CD4-positive, alpha-beta T cell treated with Interleukin-17A for 4 hours (primary cell): ENCODE results near the gene ABHD11.
"Not testable (repeated sequence)": the region's sequence is repeated elsewhere in the genome, so short reads cannot be mapped to it uniquely, and the experiment has no call there.

ENCODE experiments used
- DNase-seq: peaks from one replicate; pipeline ENCODE4 v3.0.0-alpha.2; 2020; ENCODE audit warnings: mixed read lengths

Gene ABHD11

DNA sequence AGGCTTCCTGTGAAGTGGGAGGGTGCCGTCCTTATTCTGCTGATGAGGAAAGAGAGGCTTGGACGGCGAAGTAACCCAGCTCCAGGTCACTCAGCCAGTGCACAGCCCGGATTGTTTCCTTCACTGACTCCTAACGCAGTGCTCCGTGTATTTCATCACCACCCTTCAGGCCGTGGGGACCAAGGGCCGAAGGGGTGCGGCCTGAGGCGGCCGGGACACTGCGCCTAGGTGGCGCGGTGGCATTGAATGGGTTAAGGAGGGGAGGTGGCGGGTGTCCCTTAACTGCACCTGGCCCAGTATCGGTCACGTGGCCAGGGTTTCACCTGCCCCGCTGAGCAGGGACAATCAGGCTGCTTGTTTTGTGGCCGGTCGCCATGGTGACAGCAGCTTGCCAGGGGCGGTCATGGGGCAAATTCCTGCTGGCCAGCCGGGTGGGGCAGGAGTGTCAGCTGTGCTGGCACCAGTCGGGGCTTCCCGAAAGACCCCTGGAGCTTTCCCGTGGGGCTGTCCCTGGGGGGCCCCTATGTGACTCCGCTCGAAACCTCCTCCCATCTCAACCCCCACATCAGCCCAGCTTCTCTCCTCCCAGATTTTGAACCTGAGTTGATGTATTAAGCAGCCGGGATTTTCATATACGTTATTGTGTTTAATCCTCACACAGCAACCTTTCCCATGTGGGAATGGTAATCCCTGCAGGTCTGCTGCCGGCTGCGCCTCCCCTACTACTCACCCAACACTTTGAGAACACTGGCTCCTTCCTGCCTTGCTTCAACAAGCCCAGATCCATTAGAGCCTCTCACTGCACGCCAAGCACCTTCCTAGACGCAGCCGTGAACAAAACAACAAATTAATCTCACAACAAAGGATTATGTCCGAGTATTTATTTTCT is 4.4 kb upstream of the ABHD11 start:
- no peak for DNase-seq

- no peak for DNase-seq
Observed at GRCh38 chr7:73742338-73742752, 3.7 kb upstream of the ABHD11 start.

DNA sequence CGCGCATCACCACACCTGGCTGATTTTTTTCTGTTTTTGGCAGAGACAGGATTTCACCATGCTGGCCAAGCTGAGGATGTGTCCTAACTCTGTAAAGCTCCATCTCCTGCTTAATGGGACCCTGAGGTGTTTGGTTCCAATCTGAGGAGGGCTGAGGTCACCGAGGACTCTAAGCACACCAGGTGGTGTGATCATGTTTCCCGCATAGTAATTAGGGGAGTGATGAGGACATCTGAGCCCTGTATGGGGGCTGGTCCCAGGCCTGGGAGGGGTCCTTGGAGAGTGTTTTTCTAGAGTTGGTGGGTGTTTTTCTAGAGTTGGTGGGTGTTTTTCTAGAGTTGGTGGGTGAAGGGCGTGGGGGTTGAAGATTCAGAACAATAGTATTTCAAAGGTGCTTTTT is 3.0 kb upstream of the ABHD11 start:
- no peak for DNase-seq

DNA sequence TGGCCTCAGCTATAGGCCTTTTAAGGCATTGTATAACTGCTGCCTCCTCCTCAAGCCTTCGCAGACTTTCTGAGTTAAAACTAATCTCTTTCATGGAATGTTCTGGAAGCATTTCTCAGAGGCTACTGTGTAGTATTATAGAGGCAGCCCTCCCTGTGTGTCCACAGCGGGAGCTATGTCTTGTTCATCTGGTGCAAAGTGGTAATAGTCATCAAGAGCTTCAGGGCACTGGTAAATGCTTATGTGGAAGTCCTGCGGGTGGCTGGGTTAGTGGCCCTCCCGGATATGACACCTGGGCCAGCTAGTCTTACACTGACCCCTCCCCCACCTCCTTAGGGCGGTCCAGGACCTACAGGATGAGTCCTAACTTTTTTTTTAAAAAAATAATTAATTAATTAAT is 2.2 kb upstream of the ABHD11 start:
- no peak for DNase-seq

DNA sequence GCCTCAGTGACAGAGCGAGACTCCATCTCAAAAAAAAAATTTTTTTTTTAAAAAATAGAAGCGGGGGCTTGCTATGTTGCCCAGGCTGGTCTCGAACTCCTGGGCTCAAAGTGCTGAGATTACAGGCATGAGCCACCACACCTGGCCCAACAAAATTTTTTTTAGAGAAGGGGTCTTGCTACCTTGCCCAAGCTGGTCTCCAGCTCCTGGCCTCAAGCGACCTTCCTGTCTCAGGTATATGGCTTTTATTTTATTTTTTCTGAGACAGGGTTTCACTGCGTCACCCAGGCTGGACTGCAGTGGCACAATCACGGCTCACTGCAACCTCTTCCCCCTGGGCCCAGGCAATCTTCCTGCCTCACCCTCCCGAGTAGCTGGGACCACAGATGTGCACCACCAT is 1.6 kb upstream of the ABHD11 start:
- DNase-seq: no peak

GRCh38 chr7:73739387-73739767 is 775 bp upstream of the ABHD11 start:
- no peak for DNase-seq

GRCh38 chr7:73738220-73738611 is 386 bp downstream of the ABHD11 start:
- peak; percentile 81 for DNase-seq

DNA sequence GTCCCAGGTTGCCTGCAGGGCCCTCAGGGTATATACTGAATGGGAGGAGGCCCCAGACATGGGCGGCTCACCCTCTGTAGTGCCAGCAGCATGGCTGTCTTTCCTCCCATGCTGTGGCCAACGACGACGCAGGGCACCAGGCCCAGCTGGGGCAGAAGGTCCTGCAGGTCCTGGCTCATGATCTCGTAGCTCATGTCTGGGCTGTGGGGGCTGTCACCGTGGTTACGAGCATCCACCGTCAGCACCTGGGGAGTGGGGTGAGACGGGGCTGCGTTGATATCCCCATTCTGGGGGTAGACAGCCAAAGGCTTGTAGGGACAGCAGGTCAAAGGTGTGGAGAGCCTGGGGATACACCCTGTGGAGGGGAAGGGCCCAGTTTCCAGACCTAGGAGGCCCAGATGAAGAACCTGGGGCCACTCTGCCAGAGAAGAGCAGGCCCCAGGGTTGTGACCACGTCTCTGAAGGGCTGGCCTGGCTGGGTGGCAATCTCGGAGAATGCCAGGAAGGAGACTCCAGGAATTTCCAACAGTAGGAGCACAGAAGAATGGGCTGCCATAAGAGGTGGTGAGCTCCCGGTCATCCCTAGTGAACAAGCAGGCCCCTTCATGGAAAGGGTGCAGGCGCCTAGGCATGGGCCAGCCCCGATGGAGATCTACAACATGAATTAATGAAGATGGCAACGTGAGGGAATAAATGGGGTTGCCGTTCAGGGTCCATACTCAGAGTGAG is 947 bp downstream of the ABHD11 start:
- DNase-seq: no peak

DNA sequence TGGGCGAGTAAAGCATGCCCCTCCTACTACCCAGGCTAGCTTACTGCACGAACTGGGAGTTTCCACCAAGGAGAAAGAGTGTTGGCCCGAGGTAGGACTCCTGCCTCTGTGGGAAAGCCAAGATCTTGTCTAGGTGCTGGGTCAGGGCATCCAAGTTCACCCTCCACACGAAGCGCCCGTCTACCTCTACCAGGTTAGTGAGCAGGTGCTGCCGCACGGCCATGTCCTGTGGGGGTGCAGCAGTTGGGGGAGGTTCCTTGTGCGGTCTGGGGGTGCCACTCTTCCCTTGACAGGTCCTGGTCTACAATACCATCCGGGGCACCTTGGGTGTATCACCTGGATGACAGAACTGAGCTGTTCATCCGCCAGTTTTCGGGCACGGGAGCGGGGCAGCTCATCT is 1.7 kb downstream of the ABHD11 start:
- no peak for DNase-seq

DNA sequence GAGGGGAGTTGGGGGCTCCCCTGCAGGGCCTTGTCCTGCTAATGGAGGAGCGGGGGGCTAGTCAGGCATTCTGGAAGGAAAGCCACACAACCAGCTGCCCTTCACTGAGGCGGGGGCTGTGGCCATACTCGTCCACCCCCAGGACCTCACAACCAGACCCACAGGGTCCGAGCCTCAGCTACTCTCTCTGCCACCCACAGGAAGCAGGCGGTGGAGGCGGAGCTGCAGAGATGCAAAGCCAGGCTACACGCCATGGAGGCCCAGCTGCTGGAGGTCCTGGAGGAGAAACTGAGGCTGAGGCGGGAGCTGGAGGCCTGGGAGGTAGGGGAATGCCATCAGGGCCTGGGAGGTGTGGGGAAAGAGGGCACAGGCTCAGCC is 3.1 kb downstream of the ABHD11 start:
- no peak for DNase-seq

- DNase-seq: peak; percentile 86
Observed at GRCh38 chr7:73734619-73735527, 3.7 kb downstream of the ABHD11 start.

DNA sequence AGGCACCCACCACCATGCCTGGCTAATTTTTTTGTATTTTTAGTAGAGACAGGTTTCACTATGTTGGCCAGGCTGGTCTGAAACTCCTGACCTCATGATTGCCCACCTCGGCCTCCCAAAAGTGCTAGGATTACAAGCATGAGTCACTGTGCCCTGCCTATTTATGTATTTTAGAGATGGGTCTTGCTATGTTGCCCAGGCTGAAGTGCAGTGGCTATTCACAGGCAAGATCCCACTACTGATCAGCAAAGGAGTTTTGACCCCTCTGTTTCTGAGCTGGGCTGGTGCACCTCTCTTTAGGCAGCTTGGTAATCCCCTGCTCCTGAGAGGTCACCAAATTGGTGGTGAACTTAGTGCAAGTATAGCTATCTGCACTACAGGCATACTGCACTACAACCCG is 6.2 kb downstream of the ABHD11 start:
- DNase-seq: no peak

DNA sequence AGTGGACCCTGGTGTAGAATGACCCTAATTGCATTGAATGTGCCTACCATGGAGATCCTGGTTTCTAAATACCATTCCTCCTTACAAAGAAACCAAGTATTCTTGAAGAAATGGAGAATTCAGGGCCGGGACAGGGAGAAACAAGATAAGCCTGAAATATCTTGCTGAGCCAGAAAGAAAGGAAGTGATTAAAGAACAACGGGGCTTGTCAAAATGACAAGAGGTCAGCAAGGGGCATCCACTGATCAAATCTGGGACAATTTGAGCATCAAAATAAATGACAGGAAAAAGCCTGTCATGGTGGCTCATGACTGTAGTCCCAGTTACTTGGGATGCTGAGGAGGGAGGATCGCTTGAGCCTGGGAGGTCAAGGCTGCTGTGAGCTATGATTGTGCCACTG is 8.1 kb downstream of the ABHD11 start:
- DNase-seq: no peak

- DNase-seq: no peak
Observed at GRCh38 chr7:73728551-73728950, 10.1 kb downstream of the ABHD11 start.

DNA sequence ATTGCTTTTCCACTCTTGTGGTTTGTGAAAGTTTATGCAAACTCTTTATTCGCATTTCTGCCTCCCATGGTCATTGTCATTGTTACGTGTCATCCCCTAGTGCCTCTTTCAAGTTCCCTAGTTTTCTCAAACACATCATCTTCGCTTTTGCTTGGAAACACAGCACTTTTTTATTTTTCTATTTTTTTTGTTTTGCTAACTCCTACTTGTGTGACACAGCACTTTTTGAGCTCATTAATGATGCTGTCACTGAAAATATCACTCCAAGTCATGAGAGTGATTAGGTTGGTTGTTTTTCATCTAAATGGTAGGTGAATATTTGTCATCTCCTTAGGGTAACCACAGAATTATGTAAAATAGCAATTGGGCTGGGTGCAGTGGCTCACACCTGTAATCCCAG is 10.7 kb downstream of the ABHD11 start:
- no peak for DNase-seq

- no peak for DNase-seq
Observed at GRCh38 chr7:73726083-73726466, 12.5 kb downstream of the ABHD11 start.

- no peak for DNase-seq
Observed at GRCh38 chr7:73723813-73724212, 14.8 kb downstream of the ABHD11 start.

GRCh38 chr7:73722785-73723184 is 15.8 kb downstream of the ABHD11 start:
- DNase-seq: no peak

- DNase-seq: not testable (repeated sequence)
Observed at GRCh38 chr7:73722182-73722581, 16.4 kb downstream of the ABHD11 start.

DNA sequence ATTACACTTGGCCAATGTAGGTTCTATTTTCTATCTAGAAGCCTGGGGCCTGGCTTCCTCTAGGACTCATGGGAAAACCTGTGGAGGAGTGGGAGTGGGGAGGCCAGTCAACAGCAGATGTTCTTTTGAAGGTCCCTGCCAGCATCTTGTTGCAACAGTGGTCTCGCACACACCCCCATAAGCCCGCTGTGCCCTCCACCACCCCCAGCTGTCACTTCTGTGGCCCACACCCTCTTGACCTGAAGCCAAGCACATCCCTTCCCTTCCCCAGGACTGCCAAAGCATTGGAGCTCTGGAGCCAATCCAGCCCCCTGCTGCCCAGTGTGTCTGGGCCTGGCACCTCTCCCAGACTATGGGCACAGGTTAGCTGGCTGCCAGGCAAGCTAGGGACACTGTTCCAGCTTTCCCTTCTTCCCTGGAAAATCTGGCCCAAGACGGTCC is 17.2 kb downstream of the ABHD11 start:
- DNase-seq: no peak

DNA sequence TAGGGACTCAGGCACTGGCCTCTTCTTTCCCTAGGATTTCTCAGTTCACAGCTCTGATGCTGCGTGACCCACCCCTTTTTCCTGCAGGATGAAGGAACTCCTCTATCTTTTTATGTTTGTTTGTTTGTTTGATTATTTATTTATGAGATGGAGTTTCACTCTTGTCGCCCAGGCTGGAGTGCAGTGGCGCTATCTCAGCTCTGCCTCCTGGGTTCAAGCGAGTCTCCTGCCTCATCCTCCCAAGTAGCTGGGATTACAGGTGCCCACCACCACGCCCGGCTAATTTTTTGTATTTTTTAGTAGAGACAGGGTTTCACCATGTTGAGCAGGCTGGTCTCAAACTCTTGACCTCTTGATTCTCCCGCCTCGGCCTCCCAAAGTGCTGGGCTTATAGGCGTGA is 18.2 kb downstream of the ABHD11 start:
- not testable (repeated sequence) for DNase-seq

DNA sequence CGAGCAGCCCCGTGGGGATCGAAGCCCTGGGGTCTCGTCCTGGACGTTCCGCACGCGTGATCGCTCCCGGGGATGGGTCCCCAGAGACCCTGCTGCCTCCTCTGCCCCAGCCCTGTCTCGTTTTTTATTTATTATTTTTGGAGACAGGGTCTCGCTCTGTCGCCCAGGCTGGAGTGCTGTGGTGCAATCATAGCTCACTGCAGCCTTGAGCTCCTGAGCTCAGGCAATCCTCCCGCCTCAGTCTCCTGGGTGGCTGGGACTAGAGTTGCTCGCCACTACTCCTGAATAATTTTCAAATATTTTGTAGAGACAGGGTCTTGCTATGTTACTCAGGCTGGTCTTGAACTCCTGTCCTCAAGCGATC is 18.8 kb downstream of the ABHD11 start:
- no peak for DNase-seq
